Transverse colon (tissue), 3 donors: ENCODE measurements around the gene SEMA6B.

Experiments
- POLR2A ChIP-seq: fragments of 450-650 bp; IDR thresholded peaks from one replicate; pipeline ENCODE4 v1.6.1; 2016; ENCODE audit warnings: antibody characterized with exemption, mild to moderate bottlenecking, moderate library complexity
- TF ChIP-seq, protein P1 (sequence below), 5 experiments: fragments of 200-600 bp in 3 of 5; fragments of 450-650 bp in 2 of 5; sonication (generic) in 3 of 5; IDR thresholded peaks; 1 replicate in 2 of 5; 2 replicates in 3 of 5; pipeline ENCODE4 v1.5.1; 2016 to 2017; ENCODE audit warnings: antibody characterized with exemption in 5 of 5, inconsistent platforms in 3 of 5, mild to moderate bottlenecking in 2 of 5, moderate library complexity in 1 of 5

DNA sequence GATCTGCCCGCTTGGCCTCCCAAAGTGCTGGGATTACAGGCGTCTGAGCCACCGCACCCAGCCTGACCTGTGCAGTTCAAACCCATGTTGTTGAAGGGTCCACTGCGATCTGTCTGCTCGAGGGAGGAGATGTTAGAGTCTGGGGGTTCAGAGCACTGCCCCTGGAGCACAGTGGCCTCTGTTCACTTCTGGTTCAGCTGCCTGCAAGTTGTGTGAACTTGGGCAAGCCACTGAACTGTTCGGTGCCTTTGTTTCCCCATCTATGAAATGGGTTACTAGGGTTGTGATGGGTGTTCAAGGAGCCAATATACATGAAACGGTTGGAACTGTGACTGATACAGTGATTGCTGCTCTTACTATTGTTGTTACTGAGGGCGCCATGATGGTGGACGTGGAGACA, 26.1 kb downstream of the SEMA6B start:
- TF ChIP-seq POLR2A, result no peak
- TF ChIP-seq, protein P1, sequence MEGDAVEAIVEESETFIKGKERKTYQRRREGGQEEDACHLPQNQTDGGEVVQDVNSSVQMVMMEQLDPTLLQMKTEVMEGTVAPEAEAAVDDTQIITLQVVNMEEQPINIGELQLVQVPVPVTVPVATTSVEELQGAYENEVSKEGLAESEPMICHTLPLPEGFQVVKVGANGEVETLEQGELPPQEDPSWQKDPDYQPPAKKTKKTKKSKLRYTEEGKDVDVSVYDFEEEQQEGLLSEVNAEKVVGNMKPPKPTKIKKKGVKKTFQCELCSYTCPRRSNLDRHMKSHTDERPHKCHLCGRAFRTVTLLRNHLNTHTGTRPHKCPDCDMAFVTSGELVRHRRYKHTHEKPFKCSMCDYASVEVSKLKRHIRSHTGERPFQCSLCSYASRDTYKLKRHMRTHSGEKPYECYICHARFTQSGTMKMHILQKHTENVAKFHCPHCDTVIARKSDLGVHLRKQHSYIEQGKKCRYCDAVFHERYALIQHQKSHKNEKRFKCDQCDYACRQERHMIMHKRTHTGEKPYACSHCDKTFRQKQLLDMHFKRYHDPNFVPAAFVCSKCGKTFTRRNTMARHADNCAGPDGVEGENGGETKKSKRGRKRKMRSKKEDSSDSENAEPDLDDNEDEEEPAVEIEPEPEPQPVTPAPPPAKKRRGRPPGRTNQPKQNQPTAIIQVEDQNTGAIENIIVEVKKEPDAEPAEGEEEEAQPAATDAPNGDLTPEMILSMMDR (IDR thresholded peaks at IDR 0.05), result no peak
